Fibroblast of mammary gland (primary cell): ENCODE results near the gene VWA5B2.

ENCODE experiments used
- DNase-seq: peaks from one replicate; pipeline ENCODE4 v3.0.0-alpha.2; 2010; ENCODE audit warnings: low read depth
- H3K4me3 ChIP-seq: 2 replicates; pipeline ENCODE4 v1.5.1; 2011; ENCODE audit warnings: low read depth, mild to moderate bottlenecking, low read length, moderate library complexity; ENCODE audit not compliant: control insufficient read depth
- TF ChIP-seq, protein P1 (sequence below): conservative IDR thresholded peaks from 2 replicates; pipeline ENCODE4 v1.5.1; 2011; ENCODE audit warnings: low read depth, low read length, inconsistent platforms; ENCODE audit not compliant: control insufficient read depth, insufficient read depth

Gene VWA5B2

DNA sequence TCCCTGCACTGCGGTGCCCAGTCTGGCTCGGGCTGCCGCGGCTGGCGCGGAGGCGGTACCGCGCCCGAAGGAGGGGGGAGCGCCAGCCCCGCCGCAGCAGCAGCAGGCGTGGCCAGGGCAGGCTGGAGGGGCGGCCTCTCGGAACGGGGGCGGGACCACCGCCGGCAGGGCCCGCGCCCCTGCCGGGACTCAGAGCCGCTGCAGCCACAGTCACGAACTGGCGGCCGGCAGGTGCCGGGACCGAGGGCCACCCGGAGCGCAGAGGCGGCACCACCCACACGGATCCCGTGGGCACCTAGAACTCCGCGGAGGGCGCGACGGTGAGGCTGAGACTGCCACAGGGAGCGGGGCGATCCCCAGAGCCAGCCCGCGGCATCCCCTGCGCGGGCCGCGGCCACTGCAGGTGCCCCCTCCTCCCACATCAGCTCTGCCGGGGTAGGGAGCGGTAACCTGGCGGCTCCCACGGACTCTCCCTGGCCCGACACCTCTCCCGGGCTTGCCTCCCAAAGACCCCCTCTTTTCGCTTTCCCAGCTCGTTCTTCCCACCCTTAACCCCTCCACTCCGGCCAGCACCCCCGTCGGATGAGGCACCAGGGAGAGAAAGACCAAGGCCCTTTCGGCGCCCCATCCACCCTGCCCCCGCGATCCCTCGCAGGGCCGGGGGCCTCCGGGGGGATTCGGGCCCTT, at the start of gene VWA5B2:
Gene VWA5B2, plus strand, starts transcription at position 192 of the 687 bp plus-strand sequence. CDS start 944 bp downstream, outside the sequence.
- H3K4me3 ChIP-seq, result no peak within 1 kb of the TSS
- TF ChIP-seq, protein P1, sequence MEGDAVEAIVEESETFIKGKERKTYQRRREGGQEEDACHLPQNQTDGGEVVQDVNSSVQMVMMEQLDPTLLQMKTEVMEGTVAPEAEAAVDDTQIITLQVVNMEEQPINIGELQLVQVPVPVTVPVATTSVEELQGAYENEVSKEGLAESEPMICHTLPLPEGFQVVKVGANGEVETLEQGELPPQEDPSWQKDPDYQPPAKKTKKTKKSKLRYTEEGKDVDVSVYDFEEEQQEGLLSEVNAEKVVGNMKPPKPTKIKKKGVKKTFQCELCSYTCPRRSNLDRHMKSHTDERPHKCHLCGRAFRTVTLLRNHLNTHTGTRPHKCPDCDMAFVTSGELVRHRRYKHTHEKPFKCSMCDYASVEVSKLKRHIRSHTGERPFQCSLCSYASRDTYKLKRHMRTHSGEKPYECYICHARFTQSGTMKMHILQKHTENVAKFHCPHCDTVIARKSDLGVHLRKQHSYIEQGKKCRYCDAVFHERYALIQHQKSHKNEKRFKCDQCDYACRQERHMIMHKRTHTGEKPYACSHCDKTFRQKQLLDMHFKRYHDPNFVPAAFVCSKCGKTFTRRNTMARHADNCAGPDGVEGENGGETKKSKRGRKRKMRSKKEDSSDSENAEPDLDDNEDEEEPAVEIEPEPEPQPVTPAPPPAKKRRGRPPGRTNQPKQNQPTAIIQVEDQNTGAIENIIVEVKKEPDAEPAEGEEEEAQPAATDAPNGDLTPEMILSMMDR, result no peak
- DNase-seq, result no peak

DNA sequence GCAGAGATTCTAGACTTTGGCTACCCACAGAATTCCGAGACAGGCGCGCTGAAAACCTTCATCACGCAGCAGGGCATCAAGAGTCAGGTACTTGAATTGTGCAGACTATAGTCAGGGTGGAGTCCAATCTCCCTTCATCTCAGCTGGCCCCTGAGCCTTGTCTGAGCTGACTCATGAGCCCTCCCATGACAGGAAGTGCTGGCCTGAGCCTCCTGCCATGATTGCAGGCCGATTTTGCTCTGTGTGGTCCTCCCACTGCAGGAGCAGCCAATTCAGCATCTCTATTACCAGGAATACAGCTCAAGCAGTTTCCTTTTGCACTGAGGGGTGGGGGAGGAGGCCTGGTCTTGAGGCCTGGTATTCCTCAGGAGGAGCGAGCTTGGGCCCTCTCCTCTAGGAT, 49.2 kb upstream of the VWA5B2 start:
- TF ChIP-seq, protein P1, result no peak
- no peak overlapping the region for H3K4me3 ChIP-seq
- DNase-seq, result peak; percentile 72

DNA sequence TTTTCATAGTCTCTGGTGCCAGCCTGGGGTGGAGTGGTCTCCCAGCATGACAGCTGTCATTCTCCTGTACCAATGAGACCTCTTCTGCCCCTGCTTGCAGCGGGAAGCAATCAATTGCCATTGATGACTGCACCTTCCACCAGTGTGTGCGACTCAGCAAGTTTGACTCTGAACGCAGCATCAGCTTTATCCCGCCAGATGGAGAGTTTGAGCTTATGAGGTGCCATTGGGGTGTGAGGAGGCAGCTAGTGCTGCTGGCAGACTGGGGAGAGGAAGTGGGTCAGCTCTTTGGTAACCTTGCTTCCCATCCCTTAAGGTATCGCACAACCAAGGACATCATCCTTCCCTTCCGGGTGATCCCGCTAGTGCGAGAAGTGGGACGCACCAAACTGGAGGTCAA, 47.8 kb upstream of the VWA5B2 start:
- no peak overlapping the region for H3K4me3 ChIP-seq
- DNase-seq, result no peak
- TF ChIP-seq, protein P1, result no peak

DNA sequence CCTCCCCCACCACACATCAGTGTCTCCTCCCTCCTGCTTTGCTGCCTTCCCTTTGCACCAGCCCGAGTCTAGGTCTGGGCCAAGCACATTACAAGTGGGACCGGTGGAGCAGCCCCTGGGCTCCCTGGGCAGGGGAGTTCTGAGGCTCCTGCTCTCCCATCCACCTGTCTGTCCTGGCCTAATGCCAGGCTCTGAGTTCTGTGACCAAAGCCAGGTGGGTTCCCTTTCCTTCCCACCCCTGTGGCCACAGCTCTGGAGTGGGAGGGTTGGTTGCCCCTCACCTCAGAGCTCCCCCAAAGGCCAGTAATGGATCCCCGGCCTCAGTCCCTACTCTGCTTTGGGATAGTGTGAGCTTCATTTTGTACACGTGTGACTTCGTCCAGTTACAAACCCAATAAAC, 45.7 kb upstream of the VWA5B2 start:
- H3K4me3 ChIP-seq, result no peak overlapping the region
- TF ChIP-seq, protein P1, result no peak
- no peak for DNase-seq

DNA sequence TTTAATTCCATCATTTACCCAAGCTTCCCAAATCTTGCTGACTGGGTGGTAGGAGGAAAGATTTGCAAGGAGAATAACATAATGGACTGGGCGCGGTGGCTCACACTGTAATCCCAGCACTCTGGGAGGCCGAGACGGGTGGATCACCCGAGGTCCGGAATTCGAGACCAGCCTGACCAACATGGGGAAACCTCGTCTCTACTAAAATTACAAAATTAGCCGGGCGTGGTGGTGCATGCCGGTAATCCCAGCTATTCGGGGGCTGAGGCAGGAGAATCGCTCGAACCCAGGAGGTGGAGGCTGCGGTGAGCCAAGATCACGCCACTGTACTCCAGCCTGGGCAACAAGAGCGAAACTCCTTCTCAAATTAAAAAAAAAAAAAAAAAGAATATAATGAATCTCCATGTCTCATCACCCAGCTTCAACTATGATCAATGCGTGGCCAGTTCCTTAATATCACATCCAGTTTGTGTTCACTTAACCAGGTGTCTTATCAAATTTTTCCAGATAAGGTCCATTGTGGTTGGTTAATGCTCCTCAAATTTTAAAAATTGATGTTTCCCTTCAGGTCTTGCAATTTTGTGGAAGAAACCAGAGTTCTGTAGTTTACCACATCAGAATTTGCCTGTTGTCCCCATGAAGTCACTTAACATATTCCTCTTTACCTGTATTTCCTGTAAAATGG, 44.7 kb upstream of the VWA5B2 start:
- TF ChIP-seq, protein P1, result no peak
- no peak overlapping the region for H3K4me3 ChIP-seq
- no peak for DNase-seq

DNA sequence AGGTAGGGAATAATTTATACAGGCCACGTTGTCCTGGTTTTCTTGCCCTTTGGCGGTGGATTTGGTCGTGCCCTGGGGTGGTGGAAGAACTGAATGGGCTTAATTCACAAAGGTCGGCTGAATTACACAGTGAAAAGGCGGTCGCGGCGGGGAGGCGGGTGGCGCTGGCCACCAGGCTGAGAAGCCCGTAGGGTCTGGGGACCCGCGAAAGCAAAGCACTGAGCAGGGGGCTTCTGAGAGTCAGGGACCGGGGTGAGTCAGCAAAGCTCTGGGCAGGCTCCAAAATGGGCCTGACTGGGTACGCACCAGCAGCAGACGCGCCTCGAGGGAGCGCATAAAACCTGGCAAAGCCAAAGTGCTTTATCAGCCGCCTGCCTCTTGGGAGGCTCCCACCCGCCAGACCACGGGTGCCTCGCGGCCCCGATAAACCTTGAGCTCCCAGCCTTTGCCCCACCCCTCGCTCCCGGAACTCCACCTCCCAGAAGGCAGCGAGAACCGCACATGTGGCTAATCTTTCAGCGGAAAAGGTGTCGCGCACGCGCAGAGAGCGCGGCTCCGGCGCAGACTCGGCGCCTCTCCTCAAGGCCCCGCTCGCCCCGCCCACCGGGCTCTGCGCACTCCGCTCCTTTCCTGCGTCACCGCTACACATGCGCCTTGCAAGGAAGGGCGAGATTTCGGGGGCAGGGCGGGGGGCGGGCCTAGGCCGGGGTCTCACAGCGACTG, 43.8 kb upstream of the VWA5B2 start:
- peak overlapping the region; percentile 98 for H3K4me3 ChIP-seq
- DNase-seq, result peak; percentile 97
- TF ChIP-seq, protein P1, result no peak
